Measurements from ENCODE around the gene ZNF213.

The ZNF213 gene

DNA sequence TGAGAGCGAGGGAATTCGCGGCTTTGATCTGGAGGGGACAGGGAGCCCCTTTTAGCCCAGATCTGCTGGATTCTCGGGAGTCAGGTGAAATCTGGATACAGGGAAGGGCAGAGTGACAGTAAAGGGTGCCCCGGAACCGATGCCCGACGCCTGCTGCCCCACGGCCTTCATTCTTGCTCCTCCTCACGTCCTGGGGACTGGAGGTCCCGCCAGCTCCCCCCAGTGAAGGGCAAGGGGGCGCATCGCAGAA lies 53.8 kb downstream of the ZNF213 start:
- TF ChIP-seq GATA1 (IDR thresholded peaks at IDR 0.05; ENCODE audit: low read depth, low read length) (no peak), POLR2A (IDR thresholded peaks at IDR 0.05; ENCODE audit: low read length) (no peak)
- DNase-seq: no peak

DNA sequence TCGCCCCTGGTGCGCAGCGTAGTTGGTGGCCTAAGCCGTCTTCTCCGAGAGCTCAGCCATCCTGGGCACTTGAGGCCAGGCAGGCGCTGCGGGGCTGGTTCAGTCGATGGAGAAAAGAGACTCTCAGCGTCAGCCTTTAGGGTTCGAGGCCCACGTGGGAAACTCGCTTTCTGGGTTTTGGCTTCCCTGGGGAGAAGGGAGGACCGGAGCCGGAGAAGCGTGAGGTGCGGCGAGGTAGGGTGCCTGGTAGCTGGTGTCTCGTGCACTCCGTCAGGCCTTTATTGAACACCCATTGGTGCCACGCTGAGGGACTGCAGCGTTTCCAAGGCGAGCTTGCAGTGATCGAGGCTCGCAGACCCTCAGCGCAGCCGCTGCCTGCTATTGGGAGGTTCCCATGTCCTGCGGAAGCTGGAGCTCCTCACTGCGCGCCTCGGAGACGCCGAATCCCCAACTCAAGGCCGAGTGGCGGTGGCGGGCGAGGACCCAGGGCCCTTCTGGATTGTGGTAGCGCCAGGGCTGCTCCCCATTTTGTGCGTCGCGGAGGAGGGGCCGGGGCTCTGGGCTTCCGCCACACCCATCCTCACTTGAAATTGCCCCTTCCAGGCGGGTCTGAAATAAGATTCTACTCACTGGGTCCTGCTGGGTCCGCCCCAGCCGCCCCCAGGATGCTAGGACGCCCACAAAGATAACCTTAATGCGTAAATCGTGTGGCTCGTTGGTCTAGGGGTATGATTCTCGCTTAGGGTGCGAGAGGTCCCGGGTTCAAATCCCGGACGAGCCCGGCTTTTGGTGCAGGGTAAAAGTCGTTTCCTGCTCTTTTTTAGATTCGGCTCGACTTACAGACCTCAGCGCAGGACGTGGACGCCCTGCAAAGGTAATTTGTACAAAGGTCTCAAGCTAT lies 54.3 kb downstream of the ZNF213 start:
- peak; percentile 74 to 78 for DNase-seq
- TF ChIP-seq POLR2A (IDR thresholded peaks at IDR 0.05; ENCODE audit: low read length) (no peak), GATA1 (IDR thresholded peaks at IDR 0.05; ENCODE audit: low read depth, low read length) (no peak)

DNA sequence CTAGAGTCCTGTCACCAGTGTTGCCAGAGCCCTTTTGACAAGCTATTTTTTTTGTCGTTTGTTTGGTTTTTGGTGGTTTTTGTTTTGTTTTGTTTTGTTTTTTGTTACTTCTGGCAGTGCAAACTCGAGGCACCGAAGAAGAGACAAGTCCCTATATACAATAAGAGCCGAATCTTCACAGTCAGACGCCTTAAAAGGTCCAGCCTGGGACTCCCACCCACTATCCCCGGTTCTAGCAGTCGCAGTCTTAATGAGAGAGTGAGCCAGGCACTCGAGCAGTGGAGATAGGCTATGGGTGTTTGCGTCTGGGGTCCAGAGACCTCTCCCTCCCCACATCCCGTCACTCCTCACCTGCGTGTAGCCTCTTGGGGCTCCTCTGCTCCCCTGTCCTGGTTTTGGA lies 55.0 kb downstream of the ZNF213 start:
- peak in 1 of 2 experiments; percentile 44 for DNase-seq
- TF ChIP-seq GATA1 (IDR thresholded peaks at IDR 0.05; ENCODE audit: low read depth, low read length) (no peak), POLR2A (IDR thresholded peaks at IDR 0.05; ENCODE audit: low read length) (no peak)

DNA sequence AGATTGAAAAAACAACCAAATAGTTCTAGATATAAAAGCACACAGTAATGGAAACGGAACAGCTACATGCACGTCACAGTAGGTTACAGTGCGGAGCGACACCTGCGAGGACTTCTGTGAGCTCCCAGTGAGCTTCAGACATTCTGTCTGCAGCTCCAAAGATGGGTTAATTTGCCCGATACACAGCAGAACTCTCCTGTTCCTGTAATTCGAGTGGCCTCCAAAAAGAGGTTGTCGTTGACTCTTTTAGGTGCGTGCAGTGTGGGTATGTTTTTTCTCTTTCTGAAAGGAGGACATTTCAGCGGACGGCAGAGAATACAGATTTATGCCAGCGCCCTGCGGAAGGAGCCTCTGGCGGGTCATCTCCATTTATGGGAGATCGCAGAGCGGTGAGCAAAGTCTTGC lies 56.1 kb downstream of the ZNF213 start:
- no peak for TF ChIP-seq POLR2A (IDR thresholded peaks at IDR 0.05; ENCODE audit: low read length)
- no peak for TF ChIP-seq GATA1 (IDR thresholded peaks at IDR 0.05; ENCODE audit: low read depth, low read length)
- peak in 1 of 2 experiments; percentile 53 for DNase-seq
